HCT116 (cell line): ENCODE results near the gene SPDYE3. TPM values are rescaled to one million over a fixed set of nuclear protein-coding genes. Genes with fewer than 3 reads are reported as not detected.
"Not testable (repeated sequence)": the region's sequence is repeated elsewhere in the genome, so short reads cannot be mapped to it uniquely, and the experiment has no call there.

Experiments
- ATAC-seq: fragments of 200-7000 bp; cut with Tn5 transposase; 2 replicates; pipeline ENCODE4 v1.9.1; 2020; ENCODE audit warnings: mild to moderate bottlenecking, moderate library complexity
- BruUV-seq: library from RNA; stranded (reverse); fragments of 400-500 nt; replicated peaks from 2 replicates; lab custom pipeline; 2021; lab: Mats Ljungman, UMichigan
- CTCF ChIA-PET: fragments of 300-600 bp; sonication (Branson Sonifier 250); formaldehyde crosslinking; loops from one replicate; lab custom pipeline; 2021; ENCODE audit warnings: antibody characterized with exemption; lab: Charles Lee
- POLR2A ChIA-PET: fragments of 300-600, 350-600 bp; sonication (Branson Sonifier 250); formaldehyde crosslinking; loops from one replicate; lab custom pipeline; 2021; ENCODE audit warnings: antibody characterized with exemption; lab: Charles Lee
- RAD21 ChIA-PET, 2 experiments: fragments of 300-600 bp; sonication (Branson Sonifier 250); formaldehyde crosslinking; loops; one replicate each; lab custom pipeline; 2023; ENCODE audit warnings: low total read pairs in 2 of 2; ENCODE audit not compliant: uncharacterized antibody in 2 of 2, unreplicated experiment in 2 of 2, low non-redundant PET in 1 of 2; lab: Charles Lee
- DNase-seq: peaks from one replicate; pipeline ENCODE4 v3.0.0-alpha.2; 2010; ENCODE audit warnings: low read depth, low spot score
- H2AFZ ChIP-seq: fragments of 200-600 bp; shearing (Covaris generic), sonication (generic); 2 replicates; pipeline ENCODE4 v1.6.1; 2017; ENCODE audit warnings: low read depth, mixed run types, mixed read lengths, antibody characterized with exemption, low read length; ENCODE audit not compliant: poor library complexity, severe bottlenecking
- H3K27ac ChIP-seq: 2 replicates; pipeline ENCODE4 v1.5.1; 2012; ENCODE audit warnings: low read depth, low read length
- H3K27me3 ChIP-seq: fragments of 200-600 bp; sonication (generic); 2 replicates; pipeline ENCODE4 v1.6.1; 2016; ENCODE audit warnings: mixed run types, low read length, mixed read lengths; ENCODE audit not compliant: insufficient read depth
- H3K36me3 ChIP-seq, 2 experiments: fragments of 200-500 bp in 1 of 2; fragments of 200-600 bp in 1 of 2; sonication (Bioruptor generic) in 1 of 2; sonication (generic) in 1 of 2; 2 replicates each; pipeline versions ENCODE4 v1.5.1 to v1.6.1; 2014 to 2016; ENCODE audit warnings: low read length in 2 of 2, inconsistent platforms in 1 of 2, mixed read lengths in 1 of 2, mixed run types in 1 of 2; ENCODE audit not compliant: insufficient read depth in 2 of 2, control insufficient read depth in 1 of 2
- H3K4me1 ChIP-seq, 2 experiments: fragments of 200-600 bp in 1 of 2; sonication (generic) in 1 of 2; 2 replicates each; pipeline versions ENCODE4 v1.5.1 to v1.6.1; 2012 to 2017; ENCODE audit warnings: low read length in 2 of 2, inconsistent platforms in 1 of 2, mild to moderate bottlenecking in 1 of 2, mixed read lengths in 1 of 2, mixed run types in 1 of 2, moderate library complexity in 1 of 2; ENCODE audit not compliant: insufficient read depth in 2 of 2, control insufficient read depth in 1 of 2
- H3K4me2 ChIP-seq: fragments of 200-600 bp; sonication (generic); 2 replicates; pipeline ENCODE4 v1.6.1; 2017; ENCODE audit warnings: mixed run types, low read length, mixed read lengths
- H3K4me3 ChIP-seq, 2 experiments: fragments of 200-600 bp in 1 of 2; sonication (generic) in 1 of 2; replicated peaks in 1 of 2; 2 replicates each; pipeline ENCODE4 v1.5.1; 2011 to 2016; ENCODE audit warnings: low read length in 2 of 2, control low read depth in 1 of 2, low read depth in 1 of 2, mild to moderate bottlenecking in 1 of 2, mixed read lengths in 1 of 2, mixed run types in 1 of 2
- H3K79me2 ChIP-seq: fragments of 200-600 bp; sonication (generic); 2 replicates; pipeline ENCODE4 v1.6.1; 2017; ENCODE audit warnings: mild to moderate bottlenecking, mixed run types, low read length, moderate library complexity, mixed read lengths; ENCODE audit not compliant: insufficient read depth
- H3K9ac ChIP-seq: fragments of 200-600 bp; sonication (generic); 2 replicates; pipeline ENCODE4 v1.6.1; 2016; ENCODE audit warnings: low read length, mixed read lengths
- H3K9me2 ChIP-seq: fragments of 200-600 bp; sonication (generic), shearing (Covaris generic); 2 replicates; pipeline ENCODE4 v1.6.1; 2017; ENCODE audit warnings: mixed run types, mild to moderate bottlenecking, moderate library complexity; ENCODE audit not compliant: insufficient read depth
- H3K9me3 ChIP-seq, 2 experiments: fragments of 200-500 bp in 1 of 2; fragments of 200-600 bp in 1 of 2; sonication (Bioruptor generic) in 1 of 2; sonication (generic) in 1 of 2; 2 replicates each; pipeline ENCODE4 v1.6.1; 2014 to 2017; ENCODE audit warnings: low read length in 2 of 2, mixed read lengths in 2 of 2, inconsistent platforms in 1 of 2, low read depth in 1 of 2, mild to moderate bottlenecking in 1 of 2, mixed run types in 1 of 2, moderate library complexity in 1 of 2; ENCODE audit not compliant: control insufficient read depth in 1 of 2, insufficient read depth in 1 of 2
- H4K20me1 ChIP-seq: fragments of 200-600 bp; sonication (generic), shearing (Covaris generic); 2 replicates; pipeline ENCODE4 v1.6.1; 2017; ENCODE audit warnings: mixed run types, mild to moderate bottlenecking, moderate library complexity; ENCODE audit not compliant: insufficient read depth
- POLR2A ChIP-seq: IDR thresholded peaks from 2 replicates; pipeline ENCODE4 v1.7.0; 2011; ENCODE audit warnings: borderline replicate concordance; ENCODE audit not compliant: insufficient read depth, insufficient read length; ENCODE audit errors: extremely low read depth
- POLR2AphosphoS5 ChIP-seq: IDR thresholded peaks from 2 replicates; pipeline ENCODE4 v1.6.1; 2011; ENCODE audit warnings: mild to moderate bottlenecking, low read depth, low read length, moderate library complexity
- SIN3A ChIP-seq: IDR thresholded peaks from 2 replicates; pipeline ENCODE4 v1.6.1; 2012; ENCODE audit warnings: low read depth
- SP1 ChIP-seq: IDR thresholded peaks from 2 replicates; pipeline ENCODE4 v1.6.1; 2012; ENCODE audit warnings: low read depth
- ZFX ChIP-seq: fragments of 450-650 bp; IDR thresholded peaks from 2 replicates; pipeline ENCODE4 v1.6.1; 2017
- intact Hi-C: fragments of 100-400 bp; cut with micrococcal nuclease; formaldehyde crosslinking; loops from 2 replicates; pipeline ENCODE4 v1.10.0; 2022
- total RNA-seq: library from RNA; stranded (reverse); gene quantifications from one replicate; pipeline ENCODE4 v1.2.1, GENCODE V29; 2021; ENCODE audit not compliant: unreplicated experiment
- TF ChIP-seq, protein P1 (sequence below): IDR thresholded peaks from 2 replicates; pipeline ENCODE4 v1.6.1; 2012

Gene SPDYE3
- total RNA-seq, 1 experiment from 2014 or later, result not detected

DNA sequence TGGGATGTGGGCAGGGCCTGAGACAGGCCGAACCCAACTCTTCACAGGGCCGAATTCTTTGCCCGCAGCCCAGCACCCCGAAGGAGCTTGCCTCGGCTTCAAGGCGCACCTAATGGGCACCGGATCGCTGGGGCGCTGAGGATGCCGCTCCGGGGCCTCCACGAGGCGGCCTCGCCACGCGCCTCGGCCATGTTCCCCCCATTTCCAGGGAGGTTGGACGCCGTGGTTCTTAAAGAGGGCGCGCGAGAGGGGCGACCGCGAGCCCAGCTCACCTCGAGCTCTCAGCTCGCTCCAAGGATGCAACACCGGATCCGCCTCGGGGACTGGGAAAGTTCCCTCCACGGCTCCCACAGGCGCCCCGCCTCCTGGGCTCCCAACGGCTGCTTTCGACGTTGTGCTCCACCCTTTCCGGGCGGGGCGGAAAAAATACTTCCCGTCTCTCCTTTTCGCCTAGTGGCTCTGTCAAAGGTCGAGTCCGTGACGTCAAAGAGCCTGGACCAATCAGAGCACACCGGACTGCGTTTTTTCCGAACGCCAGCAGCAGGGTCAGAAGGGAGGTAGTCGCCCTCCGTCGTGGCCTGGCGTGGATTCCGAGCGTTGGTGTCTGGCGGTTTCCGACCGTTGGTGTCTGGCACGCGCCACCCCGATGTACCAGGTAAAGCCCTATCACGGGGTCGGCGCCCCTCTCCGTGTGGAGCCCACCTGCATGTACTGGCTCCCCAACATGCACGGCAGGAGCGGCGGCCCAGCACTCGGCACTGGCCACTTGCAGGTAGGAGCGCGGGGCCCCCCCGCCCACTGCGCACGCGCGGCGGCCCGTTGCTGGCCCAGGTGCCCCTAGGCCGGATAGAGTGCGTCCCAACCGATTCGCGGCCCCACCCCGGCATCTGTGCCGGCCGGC lies 28.3 kb downstream of the SPDYE3 start:
- TF ChIP-seq POLR2A (peak; percentile 84), POLR2AphosphoS5 (peak; percentile 95), SIN3A (peak; percentile 92), SP1 (peak; percentile 71; the same call in 1 of the 2 replicates), ZFX (peak; percentile 90)
- TF ChIP-seq, protein P1, sequence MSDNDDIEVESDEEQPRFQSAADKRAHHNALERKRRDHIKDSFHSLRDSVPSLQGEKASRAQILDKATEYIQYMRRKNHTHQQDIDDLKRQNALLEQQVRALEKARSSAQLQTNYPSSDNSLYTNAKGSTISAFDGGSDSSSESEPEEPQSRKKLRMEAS, result peak; percentile 10; the same call in 1 of the 2 replicates
- Histone ChIP-seq H3K4me3 (peak overlapping the region; percentile 64 to 68), H3K9ac (peak overlapping the region; percentile 82), H3K79me2 (peaks cover 48% of the 10 kb centered on the region), H3K27ac (peak overlapping the region; percentile 91), H3K4me2 (peak overlapping the region; percentile 68)
- H3K9me3 ChIP-seq, H3K4me1 ChIP-seq, H3K27me3 ChIP-seq, CTCF ChIA-PET, H4K20me1 ChIP-seq, H3K9me2 ChIP-seq, H3K36me3 ChIP-seq, BruUV-seq, H2AFZ ChIP-seq, RAD21 ChIA-PET, POLR2A ChIA-PET, intact Hi-C loops: not testable (repeated sequence)
- ATAC-seq, result peak; percentile 96
- peak; percentile 88 for DNase-seq

DNA sequence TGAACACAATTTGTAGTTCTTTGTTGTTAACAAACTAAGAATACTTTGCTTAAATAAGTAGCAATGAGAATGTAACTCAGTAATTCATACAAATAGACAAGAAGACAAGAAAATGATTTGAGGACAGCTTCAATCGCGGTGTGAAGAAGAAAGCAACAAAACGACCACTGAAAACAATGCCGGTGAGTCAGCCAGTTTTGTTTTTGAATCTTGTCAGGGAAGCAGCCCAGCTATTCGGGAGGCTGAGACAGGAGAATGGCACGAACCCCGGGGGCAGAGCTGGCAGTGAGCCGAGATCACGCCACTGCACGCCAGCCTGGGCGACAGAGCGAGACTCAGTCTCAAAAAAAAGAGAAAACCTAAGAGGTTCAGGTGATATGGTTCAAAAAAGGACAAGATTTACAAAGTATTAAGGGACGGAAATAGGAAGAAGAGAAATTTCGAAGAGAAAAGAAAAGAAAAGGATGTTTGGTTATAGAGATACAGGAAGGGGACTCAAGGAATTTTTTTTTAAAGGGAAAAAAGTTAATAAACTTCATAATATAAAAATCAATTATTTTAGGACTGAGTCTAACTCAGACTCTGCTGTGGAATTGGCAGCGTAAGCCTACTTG lies 30.7 kb downstream of the SPDYE3 start:
- intact Hi-C loops, H3K4me2 ChIP-seq, RAD21 ChIA-PET, ATAC-seq, H3K4me1 ChIP-seq, H2AFZ ChIP-seq, H3K9ac ChIP-seq, H4K20me1 ChIP-seq, H3K27me3 ChIP-seq, H3K27ac ChIP-seq, DNase-seq, POLR2A ChIA-PET, H3K4me3 ChIP-seq, H3K9me2 ChIP-seq, H3K9me3 ChIP-seq, CTCF ChIA-PET: not testable (repeated sequence)
- BruUV-seq, result TSS peak; percentile 31
- Histone ChIP-seq H3K36me3 (peaks cover 9 to 17% of the 10 kb centered on the region in 2 experiments; a peak in 3 of 4 replicates), H3K79me2 (peaks cover 63% of the 10 kb centered on the region)

DNA sequence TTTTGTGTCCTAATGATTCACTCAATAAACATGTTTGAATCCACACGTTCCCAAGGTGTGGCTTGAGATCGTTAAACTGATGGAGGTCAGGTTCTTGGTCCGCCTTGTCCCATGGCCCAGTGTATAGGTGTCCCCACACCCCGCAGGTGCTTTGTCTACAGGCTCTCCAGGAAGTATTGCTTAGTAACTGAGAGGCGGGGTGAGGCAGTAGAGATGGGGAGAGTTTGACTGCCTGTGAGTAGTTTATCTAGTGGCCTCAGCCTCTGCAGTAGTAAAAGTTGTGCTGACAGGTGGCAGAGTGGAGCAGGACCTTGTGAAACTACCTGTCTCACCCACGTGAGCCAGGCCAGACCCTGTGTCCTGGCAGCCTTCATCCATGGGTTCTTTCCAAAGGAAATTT lies 33.8 kb downstream of the SPDYE3 start:
- H2AFZ ChIP-seq, POLR2A ChIA-PET, H3K9ac ChIP-seq, H3K4me3 ChIP-seq, H3K9me2 ChIP-seq, BruUV-seq, DNase-seq, H3K27ac ChIP-seq, H3K9me3 ChIP-seq, ATAC-seq, H3K27me3 ChIP-seq, CTCF ChIA-PET, RAD21 ChIA-PET, H3K4me2 ChIP-seq, H4K20me1 ChIP-seq: not testable (repeated sequence)
- intact Hi-C loops, result loop anchor here (5.0 kb wide), 1 partner anchor 209 kb away; no protein-coding TSS in a partner anchor
- Histone ChIP-seq H3K4me1 (peaks cover 4 to 16% of the 10 kb centered on the region in 2 experiments; a peak in 3 of 4 replicates), H3K79me2 (peaks cover 73% of the 10 kb centered on the region), H3K36me3 (peaks cover 17 to 23% of the 10 kb centered on the region in 2 experiments; a peak in 3 of 4 replicates)
